T47D (cell line): ENCODE results near the gene LHFPL6.

ENCODE experiments used
- DNase-seq, 2 experiments: peaks; one replicate each; pipeline versions ENCODE4 v3.0.0 to v3.0.0-alpha.2; 2011 to 2012; ENCODE audit warnings: low read depth in 1 of 2, low spot score in 1 of 2
- JUND ChIP-seq: IDR thresholded peaks from 2 replicates; pipeline ENCODE4 v1.6.1; 2012; ENCODE audit warnings: low read depth
- in situ Hi-C: cut with HindIII; loops from 2 replicates; pipeline ENCODE4 v1.10.0; 2016; ENCODE audit warnings: low sequenced_read_pairs, low pct_unique_long_range_greater_than_20kb

Gene LHFPL6

GRCh38 chr13:39312596-39312995 is 290.4 kb downstream of the LHFPL6 start:
- no peak for DNase-seq
- in situ Hi-C loops: no loop called here
- no peak for TF ChIP-seq JUND

GRCh38 chr13:39311619-39312018 is 291.4 kb downstream of the LHFPL6 start:
- peak in 1 of 2 experiments; percentile 13 for DNase-seq
- no peak for TF ChIP-seq JUND
- in situ Hi-C loops: no loop called here

- no peak for TF ChIP-seq JUND
- in situ Hi-C loops: no loop called here
- no peak for DNase-seq
Observed at GRCh38 chr13:39310961-39311360, 292.0 kb downstream of the LHFPL6 start.

- in situ Hi-C loops: no loop called here
- DNase-seq: no peak
- no peak for TF ChIP-seq JUND
Observed at GRCh38 chr13:39306639-39307589, 296.1 kb downstream of the LHFPL6 start.

GRCh38 chr13:39302820-39303219 is 300.2 kb downstream of the LHFPL6 start:
- in situ Hi-C loops: no loop called here
- no peak for TF ChIP-seq JUND
- DNase-seq: no peak

- TF ChIP-seq JUND: no peak
- in situ Hi-C loops: no loop called here
- DNase-seq: no peak
Observed at GRCh38 chr13:39298951-39299350, 304.0 kb downstream of the LHFPL6 start.

GRCh38 chr13:39297664-39298171 is 305.3 kb downstream of the LHFPL6 start:
- no peak for TF ChIP-seq JUND
- in situ Hi-C loops: no loop called here

GRCh38 chr13:39297023-39297422 is 306.0 kb downstream of the LHFPL6 start:
- in situ Hi-C loops: no loop called here
- DNase-seq: no peak
- TF ChIP-seq JUND: no peak

More at GRCh38 chr13:39297664-39298171, 305.3 kb downstream of the LHFPL6 start:
- DNase-seq: no peak

- no peak for TF ChIP-seq JUND
- DNase-seq: no peak
- in situ Hi-C loops: no loop called here
Observed at GRCh38 chr13:39296193-39296592, 306.8 kb downstream of the LHFPL6 start.
